GM18505 (cell line): ENCODE data around the gene TNNI3K.

ENCODE experiments used
- ATAC-seq: cut with Tn5 transposase; IDR thresholded peaks from one replicate; pipeline ENCODE4 v1.9.1; 2021; ENCODE audit not compliant: unreplicated experiment
- POLR2A ChIP-seq: IDR thresholded peaks from 4 replicates; pipeline ENCODE4 v1.6.1; 2011; ENCODE audit warnings: borderline replicate concordance; ENCODE audit not compliant: insufficient read depth, insufficient read length; ENCODE audit errors: extremely low read depth

Gene TNNI3K

GRCh38 chr1:74235153-74235552 is at the start of gene TNNI3K:
TSS of gene TNNI3K (plus strand) at chr1:74235387. CDS start at chr1:74235452, 65 bp downstream.
- no peak for ATAC-seq
- no peak for TF ChIP-seq POLR2A

GRCh38 chr1:74193908-74194307 is 41.3 kb upstream of the TNNI3K start:
- no peak for ATAC-seq
- TF ChIP-seq POLR2A: no peak

GRCh38 chr1:74195339-74195738 is 39.8 kb upstream of the TNNI3K start:
- TF ChIP-seq POLR2A: no peak
- ATAC-seq: no peak

DNA sequence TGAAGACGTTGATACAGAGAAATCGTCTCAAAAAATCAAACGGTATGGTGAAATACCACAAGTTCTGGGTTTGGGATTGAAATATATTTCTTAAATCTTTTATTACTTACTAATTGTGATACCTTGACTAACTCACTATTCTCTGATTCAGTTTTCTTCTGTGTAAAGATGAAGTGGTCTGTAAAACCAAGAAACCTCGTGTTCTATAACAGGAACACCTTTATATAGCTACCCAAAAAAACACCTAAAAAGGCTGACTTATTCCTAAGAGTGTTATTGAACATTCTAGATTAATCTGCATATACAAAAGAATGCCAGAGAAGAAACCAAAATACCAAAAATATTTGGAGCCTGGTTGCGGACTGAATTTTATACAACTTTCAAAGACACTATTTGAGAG is 37.9 kb upstream of the TNNI3K start:
- TF ChIP-seq POLR2A: no peak
- ATAC-seq: no peak

DNA sequence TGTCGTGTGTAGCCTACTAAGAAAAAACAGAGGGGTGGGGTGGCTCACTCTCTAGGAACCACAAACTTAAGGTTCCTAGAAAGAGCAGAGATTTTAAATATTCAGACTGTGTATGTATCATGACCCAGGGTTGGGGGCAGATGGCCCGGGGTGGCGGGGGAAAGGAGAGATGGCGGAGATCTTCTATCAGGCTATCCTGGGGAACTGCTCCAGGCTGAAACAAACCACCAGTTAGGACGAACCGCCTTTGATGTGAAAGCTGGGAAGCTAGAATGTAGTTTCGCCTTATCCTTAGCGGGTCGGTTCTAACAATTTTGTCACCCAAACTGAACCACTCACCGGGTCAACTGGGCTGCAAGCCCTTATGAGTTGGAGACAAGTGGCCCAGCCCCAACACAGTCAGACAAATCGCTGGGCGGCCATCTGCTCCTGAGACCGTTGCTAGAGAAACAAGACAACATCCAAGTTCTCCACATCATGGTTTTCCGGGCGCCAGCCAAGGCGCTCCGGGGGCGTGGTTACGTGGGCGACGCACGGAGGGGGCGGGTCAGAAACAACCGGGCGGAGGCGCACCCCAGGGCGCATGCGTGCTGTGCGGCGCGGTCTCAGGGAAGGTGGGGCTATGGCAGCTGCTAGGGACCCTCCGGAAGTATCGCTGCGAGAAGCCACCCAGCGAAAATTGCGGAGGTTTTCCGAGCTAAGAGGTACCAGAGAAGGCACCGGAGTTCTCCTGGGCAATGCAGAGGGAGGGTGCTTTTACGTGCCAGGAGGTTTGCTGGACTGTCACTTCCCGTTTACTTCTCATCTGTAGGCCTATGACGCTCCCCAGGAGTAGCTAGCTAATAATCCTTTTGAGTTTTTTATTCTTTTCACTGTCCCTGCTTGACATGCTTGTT is 37.3 kb upstream of the TNNI3K start, which contains the start of the genes FPGT and LRRIQ3:
Gene FPGT, plus strand, starts transcription at position 586 of the 896 bp plus-strand sequence. Its CDS starts 37 bp downstream, at position 623.
Gene LRRIQ3, minus strand, starts transcription at position 520 of the 896 bp plus-strand sequence. CDS start 14,492 bp downstream, outside the sequence.
- TF ChIP-seq POLR2A: peak; percentile 87
- peak; percentile 94 for ATAC-seq

DNA sequence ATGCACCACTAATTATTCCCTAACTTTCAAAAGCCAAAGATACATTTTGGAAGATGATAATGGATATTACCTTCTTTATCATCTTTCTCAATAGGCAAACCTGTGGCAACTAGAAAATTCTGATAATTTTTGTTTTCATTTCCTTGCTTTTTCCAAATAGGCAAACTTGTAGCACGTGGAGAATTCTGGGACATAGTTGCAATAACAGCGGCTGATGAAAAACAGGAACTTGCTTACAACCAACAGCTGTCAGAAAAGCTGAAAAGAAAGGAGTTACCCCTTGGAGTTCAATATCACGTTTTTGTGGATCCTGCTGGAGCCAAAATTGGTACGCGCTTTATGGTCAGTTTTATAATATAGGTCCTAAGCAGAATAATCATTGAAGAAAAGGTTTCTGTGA is 35.7 kb upstream of the TNNI3K start:
- TF ChIP-seq POLR2A: no peak
- no peak for ATAC-seq

DNA sequence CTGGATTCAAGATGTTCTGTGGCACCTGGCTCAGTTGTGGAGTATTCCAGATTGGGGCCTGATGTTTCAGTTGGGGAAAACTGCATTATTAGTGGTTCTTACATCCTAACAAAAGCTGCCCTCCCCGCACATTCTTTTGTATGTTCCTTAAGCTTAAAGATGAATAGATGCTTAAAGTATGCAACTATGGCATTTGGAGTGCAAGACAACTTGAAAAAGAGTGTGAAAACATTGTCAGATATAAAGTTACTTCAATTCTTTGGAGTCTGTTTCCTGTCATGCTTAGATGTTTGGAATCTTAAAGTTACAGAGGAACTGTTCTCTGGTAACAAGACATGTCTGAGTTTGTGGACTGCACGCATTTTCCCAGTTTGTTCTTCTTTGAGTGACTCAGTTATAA is 29.9 kb upstream of the TNNI3K start:
- TF ChIP-seq POLR2A: no peak
- ATAC-seq: no peak

- TF ChIP-seq POLR2A: no peak
- no peak for ATAC-seq
Measured at GRCh38 chr1:74215229-74215628, 20.0 kb upstream of the TNNI3K start.

GRCh38 chr1:74222701-74223100 is 12.5 kb upstream of the TNNI3K start:
- no peak for TF ChIP-seq POLR2A
- ATAC-seq: no peak

GRCh38 chr1:74223453-74223852 is 11.7 kb upstream of the TNNI3K start:
- TF ChIP-seq POLR2A: no peak
- no peak for ATAC-seq

- no peak for TF ChIP-seq POLR2A
- ATAC-seq: no peak
Measured at GRCh38 chr1:74236440-74236839, 1.3 kb downstream of the TNNI3K start.

GRCh38 chr1:74237035-74237434 is 1.8 kb downstream of the TNNI3K start:
- no peak for ATAC-seq
- no peak for TF ChIP-seq POLR2A

DNA sequence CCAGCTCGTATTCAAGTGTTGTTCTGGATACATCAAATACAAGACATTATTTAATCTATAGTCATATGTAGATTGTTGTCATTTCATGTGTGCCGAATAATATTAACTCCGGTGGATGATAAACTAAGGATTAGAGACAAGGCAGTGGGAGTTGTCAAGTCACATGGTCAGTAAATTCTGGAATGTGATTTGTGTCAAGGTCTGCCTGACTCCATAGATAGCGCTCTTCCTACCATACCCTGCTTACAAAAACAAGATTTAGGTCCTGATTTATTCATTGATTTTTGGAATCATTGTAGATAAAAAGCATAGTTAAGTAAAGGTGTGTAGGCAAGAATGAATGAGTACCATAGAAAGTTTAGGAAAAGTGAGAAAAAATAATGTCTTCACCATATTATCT is 2.6 kb downstream of the TNNI3K start:
- ATAC-seq: no peak
- no peak for TF ChIP-seq POLR2A

DNA sequence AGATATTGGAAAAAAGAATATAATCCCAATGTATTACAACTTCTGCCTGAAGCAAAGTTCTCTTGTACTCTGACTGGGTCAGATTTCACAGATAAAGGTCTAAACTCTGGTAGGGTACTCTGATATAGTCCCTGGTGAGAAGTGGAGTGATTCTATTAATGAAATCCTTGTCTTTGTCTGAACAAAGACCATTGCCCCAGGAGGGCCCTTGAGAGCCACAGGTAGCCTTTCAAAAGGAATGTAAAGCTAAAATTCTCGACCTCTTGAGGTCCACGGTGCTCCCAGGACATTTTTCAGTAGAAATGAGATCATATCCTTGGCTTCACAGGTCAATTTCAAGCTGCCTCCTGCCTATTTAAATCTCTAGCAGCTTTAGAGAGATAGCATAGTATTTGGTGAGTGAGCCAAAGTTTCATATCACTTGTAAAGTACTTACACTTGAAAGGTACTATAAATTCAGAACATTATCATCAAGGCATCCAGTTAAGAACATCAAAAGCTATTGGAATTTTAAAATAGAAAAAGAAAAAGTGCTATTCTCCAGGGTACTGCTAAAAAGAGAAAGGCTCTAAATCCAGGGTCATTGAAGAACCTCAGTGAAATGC is 10.1 kb downstream of the TNNI3K start:
- no peak for TF ChIP-seq POLR2A
- ATAC-seq: no peak
